ENCODE data around the gene JAG2. TPM values are rescaled to one million over a fixed set of nuclear protein-coding genes. Genes with fewer than 3 reads are reported as not detected.
A peak's percentile ranks its signal among the peaks of the same experiment; 100 is the strongest.

The JAG2 gene
- polyA plus RNA-seq, 1 experiment, result 0.22 TPM

DNA sequence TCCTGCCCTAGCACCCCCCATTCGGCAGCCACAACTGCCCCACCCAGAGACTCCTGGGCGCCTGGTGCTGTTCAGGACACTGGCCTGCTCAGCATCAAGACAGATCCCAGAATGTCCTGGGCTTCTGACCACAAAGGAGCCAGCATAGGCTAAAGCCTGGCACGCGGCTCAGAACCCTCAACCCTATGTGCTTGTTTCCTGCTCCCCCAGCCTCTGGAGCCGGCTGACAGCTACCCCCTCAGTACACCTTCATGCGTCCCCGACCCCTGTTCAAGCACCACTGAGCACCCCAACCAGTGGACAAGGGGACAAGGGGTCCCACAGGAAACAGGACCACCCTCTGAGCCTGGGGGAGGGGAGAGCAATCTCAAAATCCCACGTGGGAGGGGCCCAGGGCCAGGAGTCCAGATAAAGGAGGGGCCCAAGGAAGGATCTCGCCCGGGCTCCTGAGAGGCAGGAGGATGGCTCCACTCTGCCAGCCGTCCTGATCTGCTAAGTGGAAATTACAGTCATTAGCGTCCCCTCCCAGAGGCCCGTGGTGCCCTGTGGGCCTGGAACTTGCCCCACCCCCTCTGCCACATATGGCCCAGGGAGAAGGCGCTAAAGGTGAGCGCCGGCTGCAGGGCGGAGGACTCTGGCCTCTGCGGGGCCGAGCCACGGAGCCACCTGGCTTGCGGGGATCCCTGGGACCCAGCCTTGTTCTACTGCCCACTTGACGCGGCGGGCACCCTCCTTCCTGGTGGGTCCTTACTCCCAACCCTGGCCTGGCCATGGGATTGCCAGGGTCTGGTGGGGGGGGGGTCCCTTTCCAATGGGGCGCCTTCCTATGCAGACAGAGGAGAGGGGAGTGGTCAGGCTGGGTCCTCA is 76.2 kb downstream of the JAG2 start:
- TF ChIP-seq, protein P1, sequence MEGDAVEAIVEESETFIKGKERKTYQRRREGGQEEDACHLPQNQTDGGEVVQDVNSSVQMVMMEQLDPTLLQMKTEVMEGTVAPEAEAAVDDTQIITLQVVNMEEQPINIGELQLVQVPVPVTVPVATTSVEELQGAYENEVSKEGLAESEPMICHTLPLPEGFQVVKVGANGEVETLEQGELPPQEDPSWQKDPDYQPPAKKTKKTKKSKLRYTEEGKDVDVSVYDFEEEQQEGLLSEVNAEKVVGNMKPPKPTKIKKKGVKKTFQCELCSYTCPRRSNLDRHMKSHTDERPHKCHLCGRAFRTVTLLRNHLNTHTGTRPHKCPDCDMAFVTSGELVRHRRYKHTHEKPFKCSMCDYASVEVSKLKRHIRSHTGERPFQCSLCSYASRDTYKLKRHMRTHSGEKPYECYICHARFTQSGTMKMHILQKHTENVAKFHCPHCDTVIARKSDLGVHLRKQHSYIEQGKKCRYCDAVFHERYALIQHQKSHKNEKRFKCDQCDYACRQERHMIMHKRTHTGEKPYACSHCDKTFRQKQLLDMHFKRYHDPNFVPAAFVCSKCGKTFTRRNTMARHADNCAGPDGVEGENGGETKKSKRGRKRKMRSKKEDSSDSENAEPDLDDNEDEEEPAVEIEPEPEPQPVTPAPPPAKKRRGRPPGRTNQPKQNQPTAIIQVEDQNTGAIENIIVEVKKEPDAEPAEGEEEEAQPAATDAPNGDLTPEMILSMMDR (IDR thresholded peaks at IDR 0.05; ENCODE audit: low read depth, low read length), result no peak
- H3K4me3 ChIP-seq (ENCODE audit: low read depth, low read length), result peak overlapping the region; percentile 74
- H3K27me3 ChIP-seq (ENCODE audit: control insufficient read depth, insufficient read depth, low read length), result no peaks in the 10 kb centered on the region
- CTCF ChIA-PET, result interaction anchor here (1.0 kb wide), 1 partner anchor 266 kb away, joined by 4 read pairs; no protein-coding TSS in a partner anchor
- no peaks in the 10 kb centered on the region; the same call in 1 of the 2 replicates for H3K9me3 ChIP-seq (ENCODE audit: control insufficient read depth, insufficient read depth, low read length)
- DNase-seq (ENCODE audit: low read depth, low spot score), result no peak
- H3K27ac ChIP-seq (ENCODE audit: low read depth, low read length), result peak overlapping the region; percentile 52
- POLR2A ChIA-PET, result interaction anchor here (0.6 to 0.7 kb wide), 2 partner anchors 51 to 72 kb away, joined by 3 read pairs; no protein-coding TSS in a partner anchor

DNA sequence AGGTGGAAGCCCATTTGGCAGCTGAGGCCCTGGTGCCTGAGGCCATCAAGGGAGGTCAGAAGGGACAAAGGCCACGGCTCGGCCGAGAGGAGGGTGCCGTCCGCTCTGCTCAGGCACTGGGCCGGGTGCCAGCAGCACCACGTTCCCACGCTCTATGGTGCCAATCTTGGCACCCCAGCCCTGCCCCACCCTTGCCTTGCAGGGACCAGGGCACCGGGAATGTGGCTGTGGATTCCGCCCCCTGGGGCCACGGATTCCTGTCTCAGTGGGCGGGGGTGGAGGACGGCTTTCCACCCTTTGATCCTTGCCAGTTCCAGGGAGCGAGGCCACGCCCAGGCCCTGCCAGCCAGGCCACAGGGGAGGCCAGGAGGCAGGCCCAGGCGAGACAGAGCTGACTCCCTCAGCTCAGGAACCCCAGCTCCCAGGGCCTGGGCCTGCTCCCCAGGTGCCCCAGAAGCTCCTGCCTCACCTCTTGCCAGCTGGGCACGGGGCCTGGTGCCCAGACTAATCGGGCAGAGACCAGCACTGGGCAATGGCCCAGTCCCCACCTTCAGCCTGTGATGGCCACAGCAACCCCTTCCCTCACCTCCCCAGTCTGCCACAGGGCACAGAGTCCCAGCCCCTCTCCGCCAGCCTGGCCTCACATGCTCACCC is 76.9 kb downstream of the JAG2 start:
- DNase-seq (ENCODE audit: low read depth, low spot score), result no peak
- ChIA-PET CTCF (interaction anchor here (0.9 to 1.4 kb wide), 3 partner anchors 16 to 265 kb away, joined by 3 to 4 read pairs (median 4); no protein-coding TSS in a partner anchor), POLR2A (interaction anchor here (0.6 to 0.7 kb wide), 2 partner anchors 51 to 73 kb away, joined by 3 read pairs; no protein-coding TSS in a partner anchor)
- H3K27me3 ChIP-seq (ENCODE audit: control insufficient read depth, insufficient read depth, low read length), result no peaks in the 10 kb centered on the region
- H3K27ac ChIP-seq (ENCODE audit: low read depth, low read length), result peak overlapping the region; percentile 39
- TF ChIP-seq, protein P1 (IDR thresholded peaks at IDR 0.05; ENCODE audit: low read depth, low read length), result no peak
- peak overlapping the region; percentile 74; the same call in 1 of the 2 replicates for H3K4me3 ChIP-seq (ENCODE audit: low read depth, low read length)
- H3K9me3 ChIP-seq (ENCODE audit: control insufficient read depth, insufficient read depth, low read length), result no peaks in the 10 kb centered on the region; the same call in 1 of the 2 replicates

DNA sequence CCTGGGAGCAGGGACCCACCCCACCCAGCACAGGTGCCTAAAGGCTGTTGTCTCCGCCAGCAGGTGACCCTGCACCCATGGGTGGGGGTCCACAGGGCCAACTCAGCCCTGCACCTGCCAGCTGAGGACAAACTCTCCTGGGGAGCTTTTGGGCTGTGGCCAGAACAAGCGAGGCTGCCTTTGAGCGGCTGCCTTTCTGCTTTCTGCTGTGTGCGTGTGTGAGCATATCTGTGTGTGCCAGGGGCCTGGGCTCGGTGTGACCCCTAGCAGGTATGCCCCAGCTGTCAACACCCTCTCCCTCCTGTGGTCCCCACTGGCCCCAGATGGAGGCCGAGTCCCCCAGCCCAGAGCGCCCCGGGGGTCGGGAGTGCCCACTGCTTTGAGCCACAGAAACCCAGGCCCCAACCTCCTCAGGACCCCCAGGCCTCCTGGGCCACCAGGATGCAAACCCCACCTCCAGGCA is 77.5 kb downstream of the JAG2 start:
- H3K27me3 ChIP-seq (ENCODE audit: control insufficient read depth, insufficient read depth, low read length), result no peaks in the 10 kb centered on the region
- no peak for DNase-seq (ENCODE audit: low read depth, low spot score)
- peak overlapping the region; percentile 39 for H3K27ac ChIP-seq (ENCODE audit: low read depth, low read length)
- TF ChIP-seq, protein P1 (IDR thresholded peaks at IDR 0.05; ENCODE audit: low read depth, low read length), result no peak
- H3K9me3 ChIP-seq (ENCODE audit: control insufficient read depth, insufficient read depth, low read length), result no peaks in the 10 kb centered on the region; the same call in 1 of the 2 replicates
- H3K4me3 ChIP-seq (ENCODE audit: low read depth, low read length), result no peak overlapping the region
- ChIA-PET POLR2A (interaction anchor here (0.7 kb wide), 1 partner anchor 9 kb away, joined by 5 read pairs; no protein-coding TSS in a partner anchor), CTCF (interaction anchor here (0.9 to 1.4 kb wide), 4 partner anchors 16 to 386 kb away, joined by 3 to 4 read pairs (median 3); no protein-coding TSS in a partner anchor)

Small RNA genes lying within 50 kb of the gene (small RNA-seq; reads per million reads assigned to genes)
- gene AL512356.2 (ENCODE audit: insufficient read length, low read depth), result not detected
- gene MIR6765 (ENCODE audit: insufficient read length, low read depth), result not detected

Other genes with a start within 250 kb of the JAG2 start
- gene PLD4, start 243.9 kb downstream of the JAG2 start, polyA plus RNA-seq (2011; rRNA removed), result 0.01 TPM in 2 replicates
- gene AHNAK2, start 190.4 kb downstream of the JAG2 start, polyA plus RNA-seq (2011; rRNA removed), result 10.0 and 10.5 TPM in 2 replicates
- gene CLBA1, start 183.0 kb downstream of the JAG2 start, polyA plus RNA-seq (2011; rRNA removed), result 4.6 and 4.9 TPM in 2 replicates
- 6.8 and 7.8 TPM in 2 replicates for gene CDCA4, start 147.7 kb downstream of the JAG2 start, polyA plus RNA-seq (2011; rRNA removed)
- gene GPR132, start 103.3 kb downstream of the JAG2 start, polyA plus RNA-seq (2011; rRNA removed), result 0.07 and 0.14 TPM in 2 replicates
- gene NUDT14, start 12.5 kb upstream of the JAG2 start, polyA plus RNA-seq (2011; rRNA removed), result 7.2 and 11.0 TPM in 2 replicates
- gene BTBD6, start 79.8 kb upstream of the JAG2 start, polyA plus RNA-seq (2011; rRNA removed), result 27.3 and 32.0 TPM in 2 replicates
- gene BRF1, start 132.2 kb upstream of the JAG2 start, polyA plus RNA-seq (2011; rRNA removed), result 6.3 and 8.1 TPM in 2 replicates
- gene PACS2, start 146.0 kb upstream of the JAG2 start, polyA plus RNA-seq (2011; rRNA removed), result 13.0 and 16.1 TPM in 2 replicates
- gene TEX22, start 229.8 kb upstream of the JAG2 start, polyA plus RNA-seq (2011; rRNA removed), result 0.05 and 0.14 TPM in 2 replicates